NB4 (cell line): ENCODE results near the gene AK2.

Experiments
- DNase-seq: peaks from one replicate; pipeline ENCODE4 v3.0.0; 2010; ENCODE audit warnings: low read depth
- H3K4me3 ChIP-seq: one replicate; pipeline ENCODE4 v1.5.1; 2011; ENCODE audit warnings: mild to moderate bottlenecking, low read depth, low read length, moderate library complexity
- CTCF ChIP-seq: IDR thresholded peaks from one replicate; pipeline ENCODE4 v1.5.1; 2012; ENCODE audit warnings: low read depth, low read length
- MAX ChIP-seq: IDR thresholded peaks from 2 replicates; pipeline ENCODE4 v1.6.1; 2011; ENCODE audit warnings: low read depth, low read length
- MYC ChIP-seq: IDR thresholded peaks from 2 replicates; pipeline ENCODE4 v1.6.1; 2011; ENCODE audit warnings: low read depth, low read length
- POLR2A ChIP-seq: IDR thresholded peaks from 2 replicates; pipeline ENCODE4 v1.6.1; 2011; ENCODE audit warnings: mild to moderate bottlenecking; ENCODE audit not compliant: insufficient read length; ENCODE audit errors: extremely low read depth

Gene AK2

DNA sequence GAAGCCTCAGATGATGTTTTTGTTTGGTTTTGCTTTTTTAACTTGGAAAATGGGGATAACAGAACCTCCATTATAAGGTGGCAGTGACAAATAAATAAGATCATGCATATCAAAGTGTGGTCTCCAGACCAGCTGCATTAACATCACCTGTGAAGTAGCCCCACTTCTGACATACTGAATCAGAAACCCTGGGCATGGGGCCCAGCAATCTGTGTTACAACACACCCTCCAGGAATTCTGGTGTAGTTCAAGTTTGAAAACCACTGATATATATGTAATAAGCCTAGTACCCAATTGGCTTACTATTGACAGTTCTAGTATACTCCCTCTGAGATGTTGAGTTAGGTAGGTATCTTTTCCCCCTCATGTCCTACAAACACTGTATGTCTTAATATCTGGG lies 48.0 kb downstream of the AK2 start:
- TF ChIP-seq MAX (no peak), CTCF (no peak), MYC (no peak), POLR2A (no peak)
- no peak for DNase-seq
- H3K4me3 ChIP-seq: no peak overlapping the region

DNA sequence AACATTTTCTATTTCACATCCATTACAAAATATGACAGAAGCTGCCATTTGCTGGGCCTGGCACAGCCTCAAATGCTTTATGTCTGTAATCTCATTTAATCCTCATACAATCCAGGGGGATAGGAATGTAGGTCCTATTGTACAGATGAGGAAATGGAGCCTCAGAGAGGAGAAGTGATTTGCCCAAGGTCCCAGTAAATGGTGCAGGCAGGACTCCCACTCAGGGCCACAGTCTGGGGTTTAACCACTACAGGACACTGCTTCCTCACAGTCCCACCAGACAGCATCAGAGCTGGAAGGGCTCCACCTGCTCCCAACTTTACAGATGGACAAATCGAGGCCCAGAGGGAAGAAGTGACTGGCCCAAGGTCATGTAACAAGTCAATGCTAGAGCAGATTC lies 51.5 kb downstream of the AK2 start:
- TF ChIP-seq CTCF (no peak), MYC (no peak), POLR2A (no peak), MAX (no peak)
- DNase-seq: no peak
- H3K4me3 ChIP-seq: no peak overlapping the region

GRCh38 chr1:32984455-32985171 lies 52.1 kb downstream of the AK2 start:
- no peak for TF ChIP-seq POLR2A
- no peak for TF ChIP-seq MAX
- no peak for TF ChIP-seq MYC
- TF ChIP-seq CTCF: no peak
- DNase-seq: no peak

GRCh38 chr1:32984090-32984454 lies 52.6 kb downstream of the AK2 start:
- DNase-seq: no peak
- H3K4me3 ChIP-seq: no peak overlapping the region
- TF ChIP-seq CTCF (no peak), MYC (no peak), MAX (no peak), POLR2A (no peak)

More at GRCh38 chr1:32984455-32985171, 52.1 kb downstream of the AK2 start:
- H3K4me3 ChIP-seq: no peak overlapping the region

GRCh38 chr1:32983020-32983419 lies 53.7 kb downstream of the AK2 start:
- no peak overlapping the region for H3K4me3 ChIP-seq
- no peak for DNase-seq

More at GRCh38 chr1:32983020-32983419, 53.7 kb downstream of the AK2 start:
- no peak for TF ChIP-seq MYC
- no peak for TF ChIP-seq MAX
- no peak for TF ChIP-seq CTCF
- no peak for TF ChIP-seq POLR2A
